Prostate gland (tissue), 2 donors: Measurements from ENCODE around the gene TFAP2E.

Source experiments
- POLR2A ChIP-seq: fragments of 450-650 bp; IDR thresholded peaks from one replicate; pipeline ENCODE4 v1.6.1; 2016; ENCODE audit warnings: antibody characterized with exemption, mild to moderate bottlenecking
- POLR2AphosphoS5 ChIP-seq: sonication (generic); formaldehyde crosslinking; IDR thresholded peaks from one replicate; pipeline ENCODE4 v1.6.1; 2017; ENCODE audit warnings: antibody characterized with exemption
- TF ChIP-seq, protein P1 (sequence below), 4 experiments: fragments of 200-600 bp in 2 of 4; fragments of 450-650 bp in 2 of 4; sonication (generic) in 2 of 4; IDR thresholded peaks; 1 replicate in 3 of 4; 2 replicates in 1 of 4; pipeline ENCODE4 v1.5.1; 2016 to 2019; ENCODE audit warnings: antibody characterized with exemption in 4 of 4, mild to moderate bottlenecking in 2 of 4, moderate library complexity in 2 of 4

DNA sequence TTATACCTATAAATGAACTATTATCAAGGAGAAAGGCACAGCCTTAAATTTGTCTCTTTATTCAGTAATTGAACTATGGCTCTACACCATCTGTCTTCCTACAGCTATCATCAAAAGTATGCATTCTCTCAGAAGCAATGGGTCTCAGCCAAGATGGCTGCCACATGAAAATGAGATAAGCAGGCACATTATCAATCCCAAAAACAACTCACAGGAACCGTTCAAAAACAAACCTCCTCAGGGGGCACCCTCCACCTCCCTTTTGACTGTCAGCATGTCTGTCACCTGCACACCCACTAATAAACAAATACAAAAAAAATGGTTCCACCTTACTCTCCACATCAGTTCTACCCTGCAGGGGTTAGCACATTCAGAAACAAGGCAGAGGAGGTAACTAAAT is 39.5 kb upstream of the TFAP2E start:
- TF ChIP-seq, protein P1, sequence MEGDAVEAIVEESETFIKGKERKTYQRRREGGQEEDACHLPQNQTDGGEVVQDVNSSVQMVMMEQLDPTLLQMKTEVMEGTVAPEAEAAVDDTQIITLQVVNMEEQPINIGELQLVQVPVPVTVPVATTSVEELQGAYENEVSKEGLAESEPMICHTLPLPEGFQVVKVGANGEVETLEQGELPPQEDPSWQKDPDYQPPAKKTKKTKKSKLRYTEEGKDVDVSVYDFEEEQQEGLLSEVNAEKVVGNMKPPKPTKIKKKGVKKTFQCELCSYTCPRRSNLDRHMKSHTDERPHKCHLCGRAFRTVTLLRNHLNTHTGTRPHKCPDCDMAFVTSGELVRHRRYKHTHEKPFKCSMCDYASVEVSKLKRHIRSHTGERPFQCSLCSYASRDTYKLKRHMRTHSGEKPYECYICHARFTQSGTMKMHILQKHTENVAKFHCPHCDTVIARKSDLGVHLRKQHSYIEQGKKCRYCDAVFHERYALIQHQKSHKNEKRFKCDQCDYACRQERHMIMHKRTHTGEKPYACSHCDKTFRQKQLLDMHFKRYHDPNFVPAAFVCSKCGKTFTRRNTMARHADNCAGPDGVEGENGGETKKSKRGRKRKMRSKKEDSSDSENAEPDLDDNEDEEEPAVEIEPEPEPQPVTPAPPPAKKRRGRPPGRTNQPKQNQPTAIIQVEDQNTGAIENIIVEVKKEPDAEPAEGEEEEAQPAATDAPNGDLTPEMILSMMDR (IDR thresholded peaks at IDR 0.05): no peak
- no peak for TF ChIP-seq POLR2A
- no peak for TF ChIP-seq POLR2AphosphoS5
